ENCODE measurements around the gene SEC61G.

Gene SEC61G

GRCh38 chr7:54758702-54759592 lies at the start of gene SEC61G:
SEC61G (minus strand) TSS chr7:54759211; CDS start chr7:54757588, 1,623 bp downstream.
- DNase-seq = peak; percentile 94

GRCh38 chr7:54802841-54803240 lies 43.8 kb upstream of the SEC61G start:
- DNase-seq = no peak

GRCh38 chr7:54802114-54802513 lies 43.1 kb upstream of the SEC61G start:
- no peak for DNase-seq

- no peak for DNase-seq
Measured at GRCh38 chr7:54799792-54800191, 40.8 kb upstream of the SEC61G start.

GRCh38 chr7:54798530-54798929 lies 39.5 kb upstream of the SEC61G start:
- DNase-seq = no peak

- peak; percentile 23 for DNase-seq
Measured at GRCh38 chr7:54796853-54797252, 37.8 kb upstream of the SEC61G start.

- DNase-seq = peak; percentile 67
Measured at GRCh38 chr7:54796150-54796549, 37.1 kb upstream of the SEC61G start.

- DNase-seq = no peak
Measured at GRCh38 chr7:54792383-54792782, 33.4 kb upstream of the SEC61G start.

- DNase-seq = peak; percentile 87
Measured at GRCh38 chr7:54788664-54789063, 29.7 kb upstream of the SEC61G start.

- no peak for DNase-seq
Measured at GRCh38 chr7:54785261-54785660, 26.2 kb upstream of the SEC61G start.

- DNase-seq = no peak
Measured at GRCh38 chr7:54783952-54784351, 24.9 kb upstream of the SEC61G start.

GRCh38 chr7:54782829-54783228 lies 23.8 kb upstream of the SEC61G start:
- DNase-seq = no peak

- no peak for DNase-seq
Measured at GRCh38 chr7:54782314-54782713, 23.3 kb upstream of the SEC61G start.

GRCh38 chr7:54781134-54781920 lies 22.3 kb upstream of the SEC61G start:
- no peak for DNase-seq

- no peak for DNase-seq
Measured at GRCh38 chr7:54780490-54780889, 21.5 kb upstream of the SEC61G start.

- DNase-seq = no peak
Measured at GRCh38 chr7:54778696-54779540, 19.9 kb upstream of the SEC61G start.

GRCh38 chr7:54778166-54778565 lies 19.2 kb upstream of the SEC61G start:
- DNase-seq = no peak

- no peak for DNase-seq
Measured at GRCh38 chr7:54774785-54775740, 16.1 kb upstream of the SEC61G start.

GRCh38 chr7:54773472-54774399 lies 14.7 kb upstream of the SEC61G start:
- DNase-seq = peak; percentile 86

GRCh38 chr7:54769203-54769602 lies 10.2 kb upstream of the SEC61G start:
- no peak for DNase-seq

- DNase-seq = no peak
Measured at GRCh38 chr7:54764861-54765260, 5.8 kb upstream of the SEC61G start.

Data from NCI-H1105 treated with DMSO at 0.1 percent for 48 hours (cell line).